Measurements from ENCODE around the gene SLC44A4.
"Not testable (repeated sequence)": the region's sequence is repeated elsewhere in the genome, so short reads cannot be mapped to it uniquely, and the experiment has no call there.

Gene SLC44A4

GRCh38 chr6:31879901-31880300 lies 1.1 kb upstream of the SLC44A4 start:
- DNase-seq (ENCODE audit: low read depth): no peak

GRCh38 chr6:31879143-31879542 lies 346 bp upstream of the SLC44A4 start:
- DNase-seq (ENCODE audit: low read depth): no peak

- DNase-seq (ENCODE audit: low read depth): no peak
These were observed 575 bp downstream of the SLC44A4 start for GRCh38 chr6:31878222-31878621.

GRCh38 chr6:31877651-31878161 lies 1.1 kb downstream of the SLC44A4 start:
- DNase-seq (ENCODE audit: low read depth): no peak

- DNase-seq (ENCODE audit: low read depth): no peak
These were observed 1.6 kb downstream of the SLC44A4 start for GRCh38 chr6:31877125-31877650.

GRCh38 chr6:31876357-31876756 lies 2.4 kb downstream of the SLC44A4 start:
- no peak for DNase-seq (ENCODE audit: low read depth)

GRCh38 chr6:31875877-31876276 lies 2.9 kb downstream of the SLC44A4 start:
- DNase-seq (ENCODE audit: low read depth): no peak

- no peak for DNase-seq (ENCODE audit: low read depth)
These were observed 3.8 kb downstream of the SLC44A4 start for GRCh38 chr6:31874836-31875572.

- DNase-seq (ENCODE audit: low read depth): no peak
These were observed 4.6 kb downstream of the SLC44A4 start for GRCh38 chr6:31874084-31874670.

- DNase-seq (ENCODE audit: low read depth): peak; percentile 19
These were observed 7.6 kb downstream of the SLC44A4 start for GRCh38 chr6:31871046-31871659.

- no peak for DNase-seq (ENCODE audit: low read depth)
These were observed 8.3 kb downstream of the SLC44A4 start for GRCh38 chr6:31870385-31870921.

- DNase-seq (ENCODE audit: low read depth): no peak
These were observed 9.5 kb downstream of the SLC44A4 start for GRCh38 chr6:31869343-31869742.

- DNase-seq (ENCODE audit: low read depth): not testable (repeated sequence)
These were observed 10.2 kb downstream of the SLC44A4 start for GRCh38 chr6:31868658-31868971.

- no peak for DNase-seq (ENCODE audit: low read depth)
These were observed 13.3 kb downstream of the SLC44A4 start for GRCh38 chr6:31865205-31866118.

GRCh38 chr6:31864818-31865204 lies 14.0 kb downstream of the SLC44A4 start:
- no peak for DNase-seq (ENCODE audit: low read depth)

GRCh38 chr6:31864123-31864562 lies 14.7 kb downstream of the SLC44A4 start:
- DNase-seq (ENCODE audit: low read depth): not testable (repeated sequence)

GRCh38 chr6:31862344-31863235 lies 16.2 kb downstream of the SLC44A4 start, which contains the start of gene NEU1:
TSS of gene NEU1 (minus strand) at chr6:31862821. CDS start at chr6:31862776, 45 bp downstream.
- peak; percentile 100 for DNase-seq (ENCODE audit: low read depth)

- no peak for DNase-seq (ENCODE audit: low read depth)
These were observed 16.9 kb downstream of the SLC44A4 start for GRCh38 chr6:31861919-31862343.

- DNase-seq (ENCODE audit: low read depth): no peak
These were observed 17.6 kb downstream of the SLC44A4 start for GRCh38 chr6:31861150-31861549.

- DNase-seq (ENCODE audit: low read depth): no peak
These were observed 18.4 kb downstream of the SLC44A4 start for GRCh38 chr6:31860349-31860748.

All from iris pigment epithelial cell (primary cell).